HG03103 (cell line): ENCODE results near the gene IFNLR1.

Experiments
- ATAC-seq: cut with Tn5 transposase; IDR thresholded peaks from one replicate; pipeline ENCODE4 v1.9.1; 2021; ENCODE audit warnings: low read depth; ENCODE audit not compliant: unreplicated experiment

Gene IFNLR1

GRCh38 chr1:24206516-24207394, 19.7 kb upstream of the IFNLR1 start:
- ATAC-seq = no peak

GRCh38 chr1:24206083-24206464, 19.0 kb upstream of the IFNLR1 start:
- ATAC-seq = no peak

- no peak for ATAC-seq
These were observed 18.4 kb upstream of the IFNLR1 start for GRCh38 chr1:24205345-24206082.

GRCh38 chr1:24204116-24204515, 17.0 kb upstream of the IFNLR1 start:
- no peak for ATAC-seq

GRCh38 chr1:24203404-24203803, 16.3 kb upstream of the IFNLR1 start:
- no peak for ATAC-seq

GRCh38 chr1:24202987-24203386, 15.9 kb upstream of the IFNLR1 start:
- ATAC-seq = no peak

- no peak for ATAC-seq
These were observed 15.5 kb upstream of the IFNLR1 start for GRCh38 chr1:24202556-24202955.

GRCh38 chr1:24201941-24202440, 14.9 kb upstream of the IFNLR1 start:
- no peak for ATAC-seq

- no peak for ATAC-seq
These were observed 12.3 kb upstream of the IFNLR1 start for GRCh38 chr1:24199291-24199900.

- ATAC-seq = no peak
These were observed 11.7 kb upstream of the IFNLR1 start for GRCh38 chr1:24198766-24199165.

GRCh38 chr1:24195874-24196273, 8.8 kb upstream of the IFNLR1 start:
- ATAC-seq = no peak

- ATAC-seq = no peak
These were observed 8.0 kb upstream of the IFNLR1 start for GRCh38 chr1:24195136-24195535.

GRCh38 chr1:24193046-24193445, 6.0 kb upstream of the IFNLR1 start:
- no peak for ATAC-seq

- ATAC-seq = no peak
These were observed 4.8 kb upstream of the IFNLR1 start for GRCh38 chr1:24191860-24192259.

- ATAC-seq = peak; percentile 40
These were observed 3.9 kb upstream of the IFNLR1 start for GRCh38 chr1:24190983-24191461.

GRCh38 chr1:24189528-24189927, 2.4 kb upstream of the IFNLR1 start:
- ATAC-seq = no peak

GRCh38 chr1:24186711-24186992, 437 bp downstream of the IFNLR1 start:
- no peak for ATAC-seq

- ATAC-seq = no peak
These were observed 918 bp downstream of the IFNLR1 start for GRCh38 chr1:24186031-24186710.

- ATAC-seq = no peak
These were observed 2.0 kb downstream of the IFNLR1 start for GRCh38 chr1:24185076-24185475.

- ATAC-seq = no peak
These were observed 5.0 kb downstream of the IFNLR1 start for GRCh38 chr1:24182061-24182460.

- ATAC-seq = no peak
These were observed 5.5 kb downstream of the IFNLR1 start for GRCh38 chr1:24181619-24182018.
